NCI-H187 (cell line): ENCODE results near the gene CNIH3.
"Not testable (repeated sequence)": the region's sequence is repeated elsewhere in the genome, so short reads cannot be mapped to it uniquely, and the experiment has no call there.

Source experiments
- DNase-seq, 2 experiments: peaks; one replicate each; lab custom pipeline; 2025; lab: John Stamatoyannopoulos, UW

Gene CNIH3

GRCh38 chr1:224615861-224616755 lies at the start of gene CNIH3:
CNIH3 (plus strand) TSS chr1:224616317; CDS start chr1:224617175, 858 bp downstream.
- peak in 1 of 2 experiments; percentile 11 for DNase-seq

DNA sequence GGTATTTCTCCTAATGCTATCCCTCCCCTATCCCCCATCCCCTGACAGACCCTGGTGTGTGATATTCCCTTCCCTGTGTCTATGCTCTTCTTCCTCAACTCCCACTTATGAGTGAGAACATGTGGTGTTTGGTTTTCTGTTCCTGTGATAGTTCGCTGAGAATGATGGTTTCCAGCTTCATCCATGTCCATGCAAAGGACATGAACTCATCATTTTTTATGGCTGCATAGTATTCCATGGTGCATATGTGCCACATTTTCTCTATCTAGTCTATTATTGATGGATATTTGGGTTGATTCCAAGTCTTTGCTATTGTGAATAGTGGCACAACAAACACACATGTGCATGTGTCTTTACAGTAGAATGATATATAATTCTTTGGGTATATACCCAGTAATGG lies 49.6 kb upstream of the CNIH3 start:
- not testable (repeated sequence) for DNase-seq

DNA sequence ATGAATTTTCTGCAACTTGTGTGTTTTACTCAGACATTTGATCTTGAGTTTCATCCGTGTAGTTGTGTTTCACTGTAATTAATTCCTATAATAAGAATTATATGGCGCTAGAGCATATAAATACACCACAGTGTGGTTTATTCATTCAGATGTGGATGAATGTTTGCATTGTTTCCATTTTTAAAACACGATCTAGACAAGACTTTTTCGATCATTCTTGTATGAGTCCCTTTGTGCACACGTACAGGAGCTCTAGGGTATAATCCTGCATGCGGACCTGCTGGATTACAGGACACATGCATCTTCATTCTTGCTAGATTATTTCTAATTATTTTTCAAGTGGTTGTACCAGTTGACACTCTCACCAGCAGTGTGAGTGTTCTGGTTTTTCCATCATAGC lies 46.8 kb upstream of the CNIH3 start:
- no peak for DNase-seq

- not testable (repeated sequence) for DNase-seq
Measured at GRCh38 chr1:224571975-224572374, 44.1 kb upstream of the CNIH3 start.

- DNase-seq = no peak
Measured at GRCh38 chr1:224579526-224579925, 36.6 kb upstream of the CNIH3 start.

DNA sequence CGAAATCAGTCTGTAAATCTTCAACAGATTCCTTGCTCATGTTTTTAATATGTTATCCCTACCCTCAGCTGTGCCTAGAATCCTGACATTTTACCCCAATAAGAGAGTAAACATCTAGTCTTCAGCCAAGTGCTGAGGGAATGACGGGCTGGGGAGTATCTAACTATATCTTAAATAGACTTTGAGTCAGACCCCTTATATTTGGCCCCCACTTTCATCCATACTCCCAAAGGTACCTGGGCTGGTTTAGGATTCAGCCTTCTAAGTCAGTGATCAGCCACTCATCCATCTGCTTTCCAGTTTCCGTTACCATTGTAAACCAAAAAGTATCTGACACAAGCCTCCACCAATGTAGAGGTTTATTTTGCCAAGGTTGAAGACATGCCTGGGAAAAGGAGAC lies 36.1 kb upstream of the CNIH3 start:
- DNase-seq = no peak

DNA sequence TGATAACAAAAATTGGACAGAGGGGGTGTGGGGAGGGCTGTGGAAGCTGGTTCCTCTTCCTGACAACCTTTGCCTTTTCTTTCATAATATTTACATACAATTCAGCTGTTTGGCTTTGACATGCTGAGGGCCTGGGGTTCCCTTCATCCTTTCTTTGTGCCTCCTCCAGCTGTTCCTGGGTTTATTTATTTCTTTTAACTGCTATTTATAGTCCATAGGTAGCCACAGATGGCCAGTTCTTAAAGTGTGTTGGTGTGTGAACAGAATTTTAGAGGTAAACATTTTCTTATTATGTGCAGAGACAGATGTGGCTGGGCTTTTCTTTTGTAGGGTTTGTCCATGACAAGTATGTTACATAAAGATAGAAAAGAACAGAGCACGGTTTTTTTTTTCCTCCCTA lies 34.1 kb upstream of the CNIH3 start:
- no peak for DNase-seq

GRCh38 chr1:224583774-224584173 lies 32.3 kb upstream of the CNIH3 start:
- no peak for DNase-seq

DNA sequence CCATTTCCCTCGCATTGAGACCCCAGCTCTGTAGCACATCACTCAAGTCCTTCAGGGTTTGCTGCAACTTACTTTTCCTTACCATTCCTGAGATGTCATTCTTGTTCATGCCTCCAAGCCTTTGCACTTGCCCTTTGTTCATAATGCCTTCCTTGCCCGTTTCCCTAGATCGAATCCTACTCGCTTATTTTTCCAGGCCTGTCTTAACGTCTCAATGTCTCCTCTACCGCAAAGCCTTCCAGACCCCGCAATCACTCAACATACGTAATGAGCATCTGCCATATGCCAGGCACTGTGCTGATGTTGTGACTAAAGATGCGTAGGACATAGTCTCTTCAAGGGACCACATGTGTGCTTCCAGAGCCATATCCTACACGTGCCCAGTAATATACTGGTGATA lies 31.1 kb upstream of the CNIH3 start:
- DNase-seq = no peak

GRCh38 chr1:224587051-224587450 lies 29.1 kb upstream of the CNIH3 start:
- no peak for DNase-seq

- no peak for DNase-seq
Measured at GRCh38 chr1:224588515-224588914, 27.6 kb upstream of the CNIH3 start.

- DNase-seq = no peak
Measured at GRCh38 chr1:224589006-224589405, 27.1 kb upstream of the CNIH3 start.

GRCh38 chr1:224591326-224591725 lies 24.8 kb upstream of the CNIH3 start:
- DNase-seq = no peak

- DNase-seq = no peak
Measured at GRCh38 chr1:224592636-224593582, 23.2 kb upstream of the CNIH3 start.

- no peak for DNase-seq
Measured at GRCh38 chr1:224594360-224594759, 21.8 kb upstream of the CNIH3 start.

DNA sequence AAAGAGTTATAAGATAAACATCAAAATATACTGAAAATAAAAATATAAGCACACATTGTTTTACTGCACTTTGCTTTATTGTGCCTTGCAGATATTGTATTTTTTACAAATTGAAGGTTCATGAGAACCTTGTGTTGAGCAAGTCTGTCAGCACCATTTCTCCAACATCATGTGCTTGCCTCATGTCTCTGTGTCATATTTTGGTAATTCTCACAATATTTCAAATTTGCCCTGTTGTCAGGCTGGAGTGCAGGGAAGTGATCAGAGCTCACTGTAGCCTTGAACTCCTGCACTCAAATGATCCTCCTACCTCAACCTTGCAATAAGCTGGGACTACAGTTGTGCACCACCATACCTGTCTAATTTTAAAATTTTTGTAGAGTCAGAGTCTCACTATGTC lies 21.3 kb upstream of the CNIH3 start:
- no peak for DNase-seq

- no peak for DNase-seq
Measured at GRCh38 chr1:224605482-224606181, 10.5 kb upstream of the CNIH3 start.

- DNase-seq = no peak
Measured at GRCh38 chr1:224607188-224608148, 8.6 kb upstream of the CNIH3 start.

GRCh38 chr1:224609333-224609732 lies 6.8 kb upstream of the CNIH3 start:
- no peak for DNase-seq

DNA sequence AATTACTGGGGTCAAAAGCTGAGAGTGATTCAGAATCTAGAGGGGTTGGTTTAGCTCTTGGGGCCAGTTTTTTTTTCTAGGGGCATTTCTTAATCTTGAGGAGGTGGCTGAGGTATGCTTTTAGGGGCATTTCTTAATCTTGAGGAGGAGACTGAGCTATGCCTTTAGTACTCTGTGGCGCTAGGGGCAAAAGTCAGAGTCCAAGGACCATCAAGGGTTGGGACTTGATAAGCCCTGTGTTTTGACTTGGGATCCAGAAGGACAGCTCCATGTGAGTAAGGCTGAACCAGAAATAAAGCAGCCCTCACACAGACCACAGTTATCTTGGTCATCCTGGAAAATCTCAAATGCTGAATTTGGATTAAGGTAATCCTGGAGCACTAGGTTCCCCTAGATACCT lies 3.9 kb upstream of the CNIH3 start:
- DNase-seq = no peak

DNA sequence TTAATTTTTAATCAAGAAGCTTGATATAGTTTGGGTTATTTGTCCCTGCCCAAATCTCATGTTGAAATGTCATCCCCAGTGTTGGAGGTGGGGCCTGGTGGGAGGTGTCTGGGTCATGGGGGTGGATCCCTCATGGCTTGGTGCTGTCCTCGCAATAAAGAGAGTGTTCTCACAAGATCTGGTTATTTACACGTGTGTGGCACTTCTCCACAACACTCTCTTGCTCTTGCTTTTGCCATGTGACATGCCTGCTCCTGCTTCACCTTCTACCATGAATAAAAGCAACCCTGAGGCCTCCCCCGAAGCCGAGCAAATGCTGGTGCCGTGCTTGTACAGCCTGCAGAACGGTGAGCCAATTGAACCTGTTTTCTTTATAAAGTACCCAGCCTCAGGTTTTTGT lies 2.6 kb upstream of the CNIH3 start:
- DNase-seq = no peak
